AG09309 (cell line): ENCODE measurements around the gene FBXO41.

Source experiments
- DNase-seq: peaks from one replicate; pipeline ENCODE4 v3.0.0-alpha.2; 2010; ENCODE audit warnings: low read depth
- H3K4me3 ChIP-seq: 2 replicates; pipeline ENCODE4 v1.5.1; 2011; ENCODE audit warnings: mild to moderate bottlenecking, low read depth, low read length, moderate library complexity; ENCODE audit not compliant: control insufficient read depth
- TF ChIP-seq, protein P1 (sequence below): IDR thresholded peaks from 2 replicates; pipeline ENCODE4 v1.5.1; 2011; ENCODE audit warnings: mild to moderate bottlenecking, low read depth, low read length, inconsistent platforms; ENCODE audit not compliant: insufficient read depth, control insufficient read depth; ENCODE audit errors: missing control alignments

The FBXO41 gene

DNA sequence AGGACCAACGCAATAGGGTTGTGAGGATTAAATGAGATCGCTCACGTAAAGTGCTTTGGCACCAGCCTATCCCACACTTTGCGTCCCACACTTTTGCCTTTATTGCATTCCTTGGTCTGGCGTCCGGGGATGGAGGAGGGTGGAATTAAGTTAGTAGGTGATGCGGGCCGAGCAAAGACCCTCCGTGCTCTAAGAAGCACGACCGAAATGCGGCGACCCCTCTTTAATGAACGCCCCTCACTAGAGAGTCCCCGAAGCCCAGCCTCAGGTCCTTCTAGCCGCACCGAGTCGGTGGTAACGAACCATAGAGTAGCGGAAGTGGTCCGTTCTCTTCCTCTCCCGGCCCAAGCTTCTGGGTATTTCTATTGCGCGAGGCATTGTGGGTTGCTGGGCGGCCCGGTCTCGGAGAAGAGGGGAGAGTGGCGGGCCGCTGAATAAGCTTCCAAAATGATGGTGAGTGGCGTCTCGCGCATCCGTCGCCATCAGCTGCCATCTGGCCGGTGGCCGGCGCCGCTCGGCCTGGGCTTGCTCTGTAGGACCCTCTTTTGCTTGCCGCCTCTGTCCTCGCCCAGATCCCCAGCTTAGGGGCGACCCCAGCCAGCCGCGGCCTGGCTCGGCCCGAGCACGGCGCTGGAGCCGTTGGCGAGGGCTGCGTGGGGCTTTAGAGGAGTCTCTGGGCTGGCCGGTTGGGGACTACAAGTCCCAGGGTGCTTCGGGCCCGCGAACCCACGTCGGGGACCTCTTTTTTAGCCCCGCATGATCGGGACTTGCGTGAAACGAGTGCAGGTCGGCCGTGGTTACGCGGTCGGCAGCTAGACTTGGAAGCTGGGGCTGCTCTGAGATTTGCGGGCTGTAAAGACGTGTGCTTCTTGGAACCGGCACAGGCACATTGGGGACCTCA, 50.1 kb downstream of the FBXO41 start, which contains the start of gene CCT7:
Gene CCT7 (plus strand): TSS at position 377 of the 901 bp plus-strand sequence. CDS start 71 bp downstream, at position 448.
- TF ChIP-seq, protein P1, sequence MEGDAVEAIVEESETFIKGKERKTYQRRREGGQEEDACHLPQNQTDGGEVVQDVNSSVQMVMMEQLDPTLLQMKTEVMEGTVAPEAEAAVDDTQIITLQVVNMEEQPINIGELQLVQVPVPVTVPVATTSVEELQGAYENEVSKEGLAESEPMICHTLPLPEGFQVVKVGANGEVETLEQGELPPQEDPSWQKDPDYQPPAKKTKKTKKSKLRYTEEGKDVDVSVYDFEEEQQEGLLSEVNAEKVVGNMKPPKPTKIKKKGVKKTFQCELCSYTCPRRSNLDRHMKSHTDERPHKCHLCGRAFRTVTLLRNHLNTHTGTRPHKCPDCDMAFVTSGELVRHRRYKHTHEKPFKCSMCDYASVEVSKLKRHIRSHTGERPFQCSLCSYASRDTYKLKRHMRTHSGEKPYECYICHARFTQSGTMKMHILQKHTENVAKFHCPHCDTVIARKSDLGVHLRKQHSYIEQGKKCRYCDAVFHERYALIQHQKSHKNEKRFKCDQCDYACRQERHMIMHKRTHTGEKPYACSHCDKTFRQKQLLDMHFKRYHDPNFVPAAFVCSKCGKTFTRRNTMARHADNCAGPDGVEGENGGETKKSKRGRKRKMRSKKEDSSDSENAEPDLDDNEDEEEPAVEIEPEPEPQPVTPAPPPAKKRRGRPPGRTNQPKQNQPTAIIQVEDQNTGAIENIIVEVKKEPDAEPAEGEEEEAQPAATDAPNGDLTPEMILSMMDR, result no peak
- peak; percentile 61 for DNase-seq
- peak within 1 kb of the TSS; percentile 83 for H3K4me3 ChIP-seq

DNA sequence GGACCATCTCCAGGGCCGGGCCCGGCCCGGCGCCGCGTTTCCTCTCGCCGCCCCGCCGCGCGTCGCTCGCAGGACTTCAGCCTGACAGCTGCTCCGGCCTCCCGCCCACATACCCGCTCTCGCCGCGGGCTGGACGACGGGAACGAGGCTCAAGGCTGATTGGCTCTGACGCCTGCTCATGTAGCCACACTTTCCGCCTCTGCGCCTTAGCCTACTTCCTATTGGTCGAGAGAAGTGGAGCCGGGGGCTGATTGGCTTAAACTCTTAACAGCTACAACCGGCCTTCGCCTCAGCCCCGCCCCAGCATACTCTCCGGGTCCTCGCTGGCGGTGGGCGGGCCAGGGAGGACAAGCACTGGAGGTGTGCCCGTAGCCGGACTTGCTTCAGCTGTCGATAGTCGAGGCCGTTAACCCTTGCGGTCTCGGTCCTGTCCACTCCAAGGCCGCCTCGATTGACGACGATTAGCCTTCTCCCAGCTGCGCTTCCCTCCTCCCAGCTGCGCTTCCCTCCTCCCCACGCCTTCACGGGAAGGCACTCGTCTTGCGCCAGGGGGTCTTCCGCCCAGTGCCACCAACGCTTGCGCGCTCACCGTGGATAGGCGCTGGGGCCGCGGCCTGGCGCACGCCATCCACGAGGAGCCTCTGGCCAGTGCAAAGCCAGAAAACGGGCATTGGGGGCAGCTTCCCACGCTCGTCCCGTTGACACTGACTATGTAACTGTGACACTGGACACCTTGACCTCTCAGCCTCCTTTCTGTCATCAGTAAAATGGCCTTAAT, 50.9 kb downstream of the FBXO41 start, which contains the start of gene PRADC1:
Gene PRADC1 (minus strand): TSS at position 86 of the 778 bp plus-strand sequence. CDS start 79 bp downstream, at position 7.
- H3K4me3 ChIP-seq, result peak within 1 kb of the TSS; percentile 95
- peak; percentile 98 for DNase-seq
- TF ChIP-seq, protein P1, result no peak

DNA sequence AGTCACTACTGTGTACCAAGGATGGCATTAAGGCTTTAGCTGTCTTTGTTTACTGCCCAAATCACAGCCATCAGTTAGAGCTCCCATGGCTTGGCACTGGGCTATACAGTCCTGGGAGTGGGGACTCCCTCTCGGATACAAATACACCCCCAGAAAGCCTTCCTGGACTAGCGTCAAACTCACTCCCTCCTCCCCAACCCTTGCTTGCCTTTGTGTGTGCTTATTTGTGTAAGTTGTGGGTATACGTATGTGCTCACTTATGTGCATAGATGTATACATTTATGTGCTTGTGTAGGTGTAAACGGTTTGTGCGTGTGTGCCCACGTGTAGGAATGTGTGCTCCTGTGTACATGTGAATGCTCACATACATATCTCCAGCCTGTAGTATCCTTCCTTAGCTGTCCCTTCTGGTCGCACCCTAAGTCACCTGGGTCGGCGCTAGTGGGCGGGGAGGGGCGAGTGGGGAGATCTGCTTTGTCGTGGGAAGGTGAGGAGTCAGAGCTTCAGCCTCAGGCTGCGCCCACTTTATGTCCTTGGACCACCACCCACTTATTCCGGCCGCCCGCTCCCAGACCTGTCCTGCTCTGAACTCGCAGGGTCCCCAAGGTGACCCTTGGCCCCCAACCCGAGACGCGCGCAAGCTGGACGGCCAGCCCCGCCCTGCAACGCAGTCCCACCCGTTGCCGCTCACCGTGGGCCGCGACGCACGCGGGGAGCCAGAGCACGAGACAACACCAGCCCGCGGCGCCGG, 51.7 kb downstream of the FBXO41 start:
- TF ChIP-seq, protein P1, result no peak
- DNase-seq, result no peak
- H3K4me3 ChIP-seq, result peak overlapping the region; percentile 95

DNA sequence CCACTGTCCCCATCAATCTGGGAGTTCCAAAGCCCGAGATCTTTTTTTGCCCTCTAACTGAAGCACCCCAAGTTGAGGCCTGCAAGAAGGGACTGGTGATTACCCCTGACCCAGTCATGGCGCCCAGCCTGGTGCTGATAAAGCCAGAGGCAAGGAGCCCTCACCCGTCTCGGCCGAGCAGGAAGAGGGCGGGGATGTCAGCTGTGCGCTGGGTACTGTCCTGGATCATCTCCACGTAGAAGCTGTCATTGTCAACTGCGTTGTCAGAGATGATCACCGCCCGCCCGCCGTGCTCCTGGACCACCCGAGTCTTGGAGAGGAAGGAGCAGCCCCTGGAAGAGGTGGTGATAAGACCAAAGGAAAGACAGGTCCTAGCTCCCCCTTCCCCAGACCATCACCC, 55.6 kb downstream of the FBXO41 start:
- no peak overlapping the region for H3K4me3 ChIP-seq
- DNase-seq, result no peak
- TF ChIP-seq, protein P1, result no peak

DNA sequence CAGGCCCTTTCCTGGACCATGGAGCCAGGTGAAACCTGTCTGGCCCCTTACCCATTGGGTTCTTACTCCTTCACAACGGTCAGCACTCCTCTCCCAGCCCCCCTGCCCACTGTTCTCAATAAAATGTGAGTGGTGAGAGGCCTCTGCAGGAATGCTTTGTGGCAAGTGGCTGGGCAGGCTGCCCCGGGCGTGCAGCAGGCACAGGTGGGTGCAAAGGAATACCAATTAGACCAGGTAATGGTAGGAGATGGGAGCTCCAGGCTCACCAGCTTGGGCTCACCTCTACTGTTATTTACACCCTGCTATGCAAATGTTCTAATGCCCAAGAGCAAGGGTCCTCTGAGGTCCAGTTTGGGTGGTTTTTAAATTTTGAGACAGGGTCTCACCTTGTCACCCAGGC, 57.2 kb downstream of the FBXO41 start:
- no peak overlapping the region for H3K4me3 ChIP-seq
- DNase-seq, result no peak
- TF ChIP-seq, protein P1, result no peak

DNA sequence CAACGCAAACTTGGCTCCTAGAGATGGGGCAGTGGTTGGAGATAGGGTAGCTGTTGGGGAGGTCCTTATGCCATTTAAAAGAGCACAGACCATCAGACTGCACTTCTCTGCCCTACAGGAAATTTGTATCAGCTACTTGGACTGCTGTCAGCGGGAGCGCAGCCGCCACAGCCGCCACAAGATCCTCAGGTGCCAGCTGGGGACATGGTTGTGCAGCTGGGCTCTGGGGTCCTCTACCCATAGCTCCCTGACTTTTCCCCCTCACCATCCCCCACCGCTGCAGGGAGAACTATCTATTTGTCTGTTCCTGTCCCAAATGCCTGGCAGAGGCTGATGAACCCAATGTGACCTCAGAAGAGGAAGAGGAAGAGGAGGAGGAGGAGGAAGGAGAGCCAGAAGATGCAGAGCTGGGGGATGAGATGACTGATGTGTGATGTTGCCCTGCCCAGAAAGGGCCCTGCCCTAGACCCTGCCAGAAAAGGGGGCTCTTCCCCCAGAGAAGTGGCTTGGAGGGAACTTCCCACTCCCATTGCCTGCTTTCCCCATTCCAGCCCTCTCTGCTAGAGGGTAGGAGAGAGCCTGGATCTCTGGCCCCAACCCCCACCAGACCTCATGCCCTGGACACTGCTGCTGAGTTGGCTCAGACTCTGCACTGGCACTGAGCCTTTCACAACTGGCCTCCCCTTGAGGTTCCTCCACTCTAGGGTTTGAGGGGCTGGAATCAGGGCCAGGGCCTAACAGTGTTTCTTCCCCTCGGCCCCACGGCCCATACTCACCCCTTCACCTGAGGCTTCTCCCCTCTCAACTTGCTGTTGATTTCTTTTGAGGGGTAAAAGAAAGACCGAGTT, 58.5 kb downstream of the FBXO41 start:
- no peak overlapping the region for H3K4me3 ChIP-seq
- DNase-seq, result no peak
- TF ChIP-seq, protein P1, result no peak
